Erythroblast (primary cell): Measurements from ENCODE around the gene ZSWIM6.

ENCODE experiments used
- GATA1 ChIP-seq: IDR thresholded peaks from 2 replicates; pipeline ENCODE4 v1.6.1; 2011; ENCODE audit warnings: low read depth, mild to moderate bottlenecking, control low read depth, low read length, moderate library complexity
- POLR2A ChIP-seq: IDR thresholded peaks from 2 replicates; pipeline ENCODE4 v1.6.1; 2011; ENCODE audit warnings: mild to moderate bottlenecking, low read length

- no peak for TF ChIP-seq POLR2A
- TF ChIP-seq GATA1: no peak
Measured at GRCh38 chr5:61516946-61517345, 184.9 kb downstream of the ZSWIM6 start.
